ENCODE results near the gene SFTPA1.
"Not testable (repeated sequence)": the region's sequence is repeated elsewhere in the genome, so short reads cannot be mapped to it uniquely, and the experiment has no call there.

Gene SFTPA1

DNA sequence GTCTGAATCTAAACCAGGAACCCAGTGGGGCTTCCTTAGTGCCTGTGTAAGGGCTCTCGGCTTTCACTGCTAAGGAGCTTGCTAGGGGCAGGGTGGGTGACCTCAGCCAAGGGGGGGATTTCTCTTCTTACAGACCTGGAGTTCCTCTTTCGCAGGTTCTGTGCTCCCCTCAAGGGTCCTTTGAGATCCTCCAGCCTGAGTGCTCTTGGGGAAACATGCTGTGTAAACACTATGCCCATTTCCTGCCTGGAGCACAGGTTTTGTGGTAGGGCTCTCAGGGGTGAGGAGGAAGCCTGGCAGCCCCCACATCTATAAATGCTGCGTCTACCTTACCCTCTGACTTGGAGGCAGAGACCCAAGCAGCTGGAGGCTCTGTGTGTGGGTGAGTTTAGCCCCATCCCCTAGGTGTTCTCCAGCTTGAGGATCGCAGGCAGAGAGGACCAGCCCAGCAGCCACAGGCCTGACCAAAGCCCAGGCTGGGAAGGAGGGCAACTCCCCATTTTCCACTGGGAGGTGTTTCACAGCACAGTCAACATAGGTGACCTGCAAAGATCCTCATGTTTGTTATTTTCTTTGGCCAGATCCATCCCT, at the start of gene SFTPA1:
Gene SFTPA1, plus strand, starts transcription at position 339 of the 591 bp plus-strand sequence. CDS start 887 bp downstream, outside the sequence.
- no peak within 1 kb of the TSS for H3K4me3 ChIP-seq (ENCODE audit: low read depth, low read length)
- no peak for DNase-seq (ENCODE audit: low read depth)
- TF ChIP-seq, protein P1, sequence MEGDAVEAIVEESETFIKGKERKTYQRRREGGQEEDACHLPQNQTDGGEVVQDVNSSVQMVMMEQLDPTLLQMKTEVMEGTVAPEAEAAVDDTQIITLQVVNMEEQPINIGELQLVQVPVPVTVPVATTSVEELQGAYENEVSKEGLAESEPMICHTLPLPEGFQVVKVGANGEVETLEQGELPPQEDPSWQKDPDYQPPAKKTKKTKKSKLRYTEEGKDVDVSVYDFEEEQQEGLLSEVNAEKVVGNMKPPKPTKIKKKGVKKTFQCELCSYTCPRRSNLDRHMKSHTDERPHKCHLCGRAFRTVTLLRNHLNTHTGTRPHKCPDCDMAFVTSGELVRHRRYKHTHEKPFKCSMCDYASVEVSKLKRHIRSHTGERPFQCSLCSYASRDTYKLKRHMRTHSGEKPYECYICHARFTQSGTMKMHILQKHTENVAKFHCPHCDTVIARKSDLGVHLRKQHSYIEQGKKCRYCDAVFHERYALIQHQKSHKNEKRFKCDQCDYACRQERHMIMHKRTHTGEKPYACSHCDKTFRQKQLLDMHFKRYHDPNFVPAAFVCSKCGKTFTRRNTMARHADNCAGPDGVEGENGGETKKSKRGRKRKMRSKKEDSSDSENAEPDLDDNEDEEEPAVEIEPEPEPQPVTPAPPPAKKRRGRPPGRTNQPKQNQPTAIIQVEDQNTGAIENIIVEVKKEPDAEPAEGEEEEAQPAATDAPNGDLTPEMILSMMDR (IDR thresholded peaks at IDR 0.05; ENCODE audit: low read depth, low read length, missing control alignments), result no peak
- in situ Hi-C loops (cut with HindIII; ENCODE audit: low sequenced_read_pairs), result no loop called here

DNA sequence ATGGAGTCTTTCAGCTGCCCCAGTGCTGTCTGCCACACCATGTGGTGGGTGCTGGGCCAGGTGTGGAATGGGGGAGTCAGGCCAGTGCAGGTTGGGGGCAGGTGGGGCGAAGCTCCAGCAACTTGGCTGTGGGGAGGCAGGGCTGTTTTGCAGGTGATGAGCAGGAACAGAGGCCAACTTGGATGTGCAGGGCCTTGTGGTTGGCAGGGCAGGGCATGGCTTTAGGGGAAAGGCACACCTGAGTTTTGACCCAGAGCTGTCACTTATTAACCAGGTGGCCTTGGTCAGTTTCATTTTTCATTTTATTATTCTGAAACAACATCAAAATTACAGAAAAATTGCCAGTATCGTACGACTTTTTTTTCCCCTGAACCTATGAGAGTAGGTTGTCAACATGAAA, 49.5 kb upstream of the SFTPA1 start:
- TF ChIP-seq, protein P1 (IDR thresholded peaks at IDR 0.05; ENCODE audit: low read depth, low read length, missing control alignments), result no peak
- in situ Hi-C loops (cut with HindIII; ENCODE audit: low sequenced_read_pairs), result no loop called here
- DNase-seq (ENCODE audit: low read depth), result no peak
- no peak overlapping the region for H3K4me3 ChIP-seq (ENCODE audit: low read depth, low read length)

DNA sequence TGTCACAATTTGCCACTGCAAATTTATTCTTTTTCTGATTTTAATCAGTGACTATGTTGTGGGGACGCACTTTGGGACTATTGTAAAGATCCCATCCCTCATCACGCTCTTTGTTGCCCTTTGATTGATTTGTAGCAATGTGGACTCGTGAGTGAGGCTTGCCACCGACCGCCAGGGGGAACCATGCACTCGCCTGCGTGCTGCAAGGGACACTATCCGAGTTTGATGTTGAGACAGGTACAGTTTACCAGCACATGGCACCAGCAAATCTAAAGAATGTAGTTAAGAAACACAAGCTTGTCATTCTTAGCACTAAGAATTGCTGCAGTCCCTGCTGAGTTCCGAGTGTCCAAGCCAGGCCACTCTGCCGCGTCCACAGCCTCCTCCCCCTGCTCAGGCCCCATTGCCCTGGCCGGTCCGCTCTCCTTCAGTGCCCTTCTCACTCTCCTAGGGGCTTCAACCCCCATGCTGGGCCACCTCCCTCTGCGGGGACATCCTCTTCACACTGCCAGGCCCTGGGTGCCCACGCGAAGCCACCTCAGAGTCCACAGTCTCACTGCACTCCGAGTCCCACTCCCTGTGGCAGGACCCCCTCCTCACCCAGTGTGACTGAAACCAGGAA, 48.5 kb upstream of the SFTPA1 start:
- in situ Hi-C loops (cut with HindIII; ENCODE audit: low sequenced_read_pairs), result no loop called here
- TF ChIP-seq, protein P1 (IDR thresholded peaks at IDR 0.05; ENCODE audit: low read depth, low read length, missing control alignments), result peak; percentile 93
- peak; percentile 24 for DNase-seq (ENCODE audit: low read depth)
- no peak overlapping the region for H3K4me3 ChIP-seq (ENCODE audit: low read depth, low read length)

DNA sequence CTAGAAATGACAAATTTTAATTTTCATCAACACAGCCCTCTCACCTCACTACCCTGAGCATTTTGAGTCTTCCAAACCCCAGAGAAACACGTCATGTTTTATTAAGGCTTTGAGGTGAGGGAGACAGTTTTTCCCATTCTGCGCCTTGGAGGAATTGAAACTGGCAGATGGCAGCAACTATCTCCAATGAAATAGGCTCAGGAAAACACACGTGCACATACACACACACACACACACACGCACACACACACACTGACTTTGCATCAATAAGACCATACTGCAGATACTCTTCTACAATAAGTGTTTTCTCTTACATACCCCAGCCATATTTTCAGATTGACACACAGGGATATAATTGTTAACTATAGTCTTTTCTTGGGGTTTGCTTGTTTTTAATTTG, 47.3 kb upstream of the SFTPA1 start:
- TF ChIP-seq, protein P1 (IDR thresholded peaks at IDR 0.05; ENCODE audit: low read depth, low read length, missing control alignments), result no peak
- in situ Hi-C loops (cut with HindIII; ENCODE audit: low sequenced_read_pairs), result no loop called here
- H3K4me3 ChIP-seq (ENCODE audit: low read depth, low read length), result no peak overlapping the region
- DNase-seq (ENCODE audit: low read depth), result no peak

DNA sequence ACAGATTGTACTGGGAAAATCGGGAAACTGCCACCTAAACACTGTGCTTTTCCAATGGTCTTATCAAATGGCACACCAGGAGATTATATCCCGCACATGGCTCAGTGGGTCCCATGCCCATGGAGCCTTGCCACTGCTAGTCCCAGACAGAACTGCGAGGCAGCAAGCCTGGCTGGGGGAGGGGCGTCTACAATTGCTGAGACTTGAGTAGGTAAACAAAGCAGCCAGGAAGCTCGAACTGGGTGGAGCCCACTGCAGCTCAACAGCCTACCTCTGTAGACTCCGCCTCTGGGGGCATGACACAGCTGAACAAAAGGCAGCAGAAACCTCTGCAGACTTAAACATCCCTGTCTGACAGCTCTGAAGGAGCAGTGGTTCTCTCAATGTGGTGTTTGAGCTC, 40.1 kb upstream of the SFTPA1 start:
- in situ Hi-C loops (cut with HindIII; ENCODE audit: low sequenced_read_pairs); H3K4me3 ChIP-seq (ENCODE audit: low read depth, low read length); DNase-seq (ENCODE audit: low read depth): not testable (repeated sequence)

DNA sequence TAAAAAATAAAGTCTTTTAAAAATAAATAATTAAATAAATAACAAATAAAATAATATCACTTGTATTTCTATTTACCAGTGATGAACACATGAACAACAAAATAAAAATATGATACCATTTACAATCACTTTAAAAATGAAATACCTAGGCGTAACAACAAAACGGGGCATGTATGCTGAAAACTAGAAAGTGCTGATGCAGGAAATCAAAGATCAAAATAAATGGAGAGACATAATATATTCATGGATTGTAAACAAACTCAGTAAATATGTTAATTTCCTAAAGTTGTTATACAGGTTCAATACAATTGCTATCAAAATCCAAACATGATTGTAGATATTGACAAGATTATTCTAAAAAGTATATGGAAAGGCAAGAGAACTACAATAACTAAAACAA, 31.4 kb upstream of the SFTPA1 start:
- TF ChIP-seq, protein P1 (IDR thresholded peaks at IDR 0.05; ENCODE audit: low read depth, low read length, missing control alignments), result no peak
- in situ Hi-C loops (cut with HindIII; ENCODE audit: low sequenced_read_pairs), result no loop called here
- no peak for DNase-seq (ENCODE audit: low read depth)
- no peak overlapping the region for H3K4me3 ChIP-seq (ENCODE audit: low read depth, low read length)

DNA sequence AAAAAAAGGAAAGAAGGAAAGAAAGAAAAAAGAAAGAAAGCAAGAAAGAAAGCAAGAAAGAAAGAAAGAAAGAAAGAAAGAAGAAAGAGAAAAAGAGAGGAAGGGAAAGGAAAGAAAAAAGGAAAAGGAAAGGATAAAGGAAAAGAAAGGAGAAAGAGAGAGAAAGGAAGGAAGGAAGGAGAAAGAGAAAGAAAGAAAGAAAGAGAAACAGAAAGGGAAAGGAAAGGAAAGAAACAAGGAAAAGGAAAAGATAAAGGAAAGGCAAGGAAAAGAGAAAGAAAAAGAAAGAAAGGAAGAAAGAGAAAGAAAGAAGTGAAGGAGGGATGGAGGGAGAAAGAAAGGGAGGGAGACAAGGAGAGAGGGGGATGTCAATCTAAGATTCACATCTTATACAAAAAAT, 29.7 kb upstream of the SFTPA1 start:
- in situ Hi-C loops (cut with HindIII; ENCODE audit: low sequenced_read_pairs), result no loop called here
- no peak for DNase-seq (ENCODE audit: low read depth)
- TF ChIP-seq, protein P1 (IDR thresholded peaks at IDR 0.05; ENCODE audit: low read depth, low read length, missing control alignments), result no peak

More for the DNA sequence above, 29.7 kb upstream of the SFTPA1 start:
- no peak overlapping the region for H3K4me3 ChIP-seq (ENCODE audit: low read depth, low read length)
